Measurements from ENCODE around the gene GRK2. TPM values are rescaled to one million over a fixed set of nuclear protein-coding genes. Genes with fewer than 3 reads are reported as not detected.

The GRK2 gene
- total and polyA plus RNA-seq, 2 of the 13 experiments (the other 11 are each of a cell fraction or from before 2014, with no cell fraction given): 31.3 to 42.4 TPM

DNA sequence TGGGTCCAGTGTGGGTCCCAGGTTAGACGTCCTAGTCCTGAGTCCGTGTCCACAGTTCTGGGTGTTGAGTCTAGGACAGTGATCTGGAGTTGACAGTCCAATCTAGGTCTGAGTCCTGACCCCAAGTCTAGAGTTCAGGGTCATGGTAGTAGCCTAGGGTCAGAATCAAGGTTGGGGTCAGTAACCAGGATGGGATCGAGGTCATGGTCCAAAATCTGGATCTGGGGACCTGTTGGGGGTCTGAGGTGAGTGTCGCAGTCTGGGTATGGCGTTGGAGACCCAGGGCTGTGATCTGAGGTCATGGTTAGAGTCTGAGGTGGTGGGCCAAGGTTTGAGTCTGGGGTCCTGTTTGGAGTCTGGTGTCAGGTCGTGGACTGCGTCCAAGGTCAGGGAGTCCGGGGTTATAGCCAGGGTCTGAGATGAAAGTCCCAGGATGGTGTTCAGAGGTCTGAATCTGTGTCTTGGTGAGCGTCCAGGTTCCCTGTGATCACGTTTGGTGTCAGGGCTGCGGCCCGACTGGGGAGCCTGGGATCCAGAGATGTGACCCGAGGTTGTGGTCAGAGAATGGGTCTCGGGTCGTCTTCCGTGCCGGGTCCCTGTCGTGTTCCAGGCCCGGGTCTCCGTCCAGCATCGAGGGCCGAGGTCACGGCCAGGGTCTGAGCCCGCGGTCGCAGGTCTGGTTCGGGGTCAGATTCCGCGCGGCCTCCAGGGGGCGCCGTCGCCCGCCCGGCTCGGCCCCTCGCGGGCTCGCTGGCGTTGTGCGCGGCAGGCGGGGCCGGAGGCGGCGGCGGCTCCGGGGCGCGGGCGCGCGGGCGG is 432 bp upstream of the GRK2 start (continued):
- TF ChIP-seq PAXIP1 (CRISPR knock-in tag; conservative IDR thresholded peaks at IDR 0.05) (0 out of 2 replicates have a peak, but pooled peaks have one; percentile 19), SP4 (CRISPR knock-in tag; IDR thresholded peaks at IDR 0.05) (no peak; the same call in 1 of the 2 replicates), SALL2 (CRISPR knock-in tag; IDR thresholded peaks at IDR 0.05) (0 out of 2 replicates have a peak, but pooled peaks have one; percentile 44), ETV5 (CRISPR knock-in tag; IDR thresholded peaks at IDR 0.05; ENCODE audit: borderline replicate concordance) (peak; percentile 29; the same call in 1 of the 2 replicates), ZFX (CRISPR knock-in tag; IDR thresholded peaks at IDR 0.05; ENCODE audit: low read depth) (peak; percentile 61), SMAD9 (CRISPR knock-in tag; IDR thresholded peaks at IDR 0.05) (no peak), KDM2A (CRISPR knock-in tag; IDR thresholded peaks at IDR 0.05; ENCODE audit: borderline replicate concordance, low read depth) (peak; percentile 59; the same call in 1 of the 2 replicates), GATAD2A (CRISPR knock-in tag; IDR thresholded peaks at IDR 0.05) (0 out of 2 replicates have a peak, but pooled peaks have one; percentile 25), SIN3A (IDR thresholded peaks at IDR 0.05; ENCODE audit: borderline replicate concordance, low read depth, low read length) (no peak), PHF8 (CRISPR knock-in tag; IDR thresholded peaks at IDR 0.05) (no peak), ZSCAN21 (CRISPR knock-in tag; IDR thresholded peaks at IDR 0.05; ENCODE audit: borderline replicate concordance) (peak; percentile 59; the same call in 1 of the 2 replicates), HOXA3 (CRISPR knock-in tag; IDR thresholded peaks at IDR 0.05) (peak; percentile 50; the same call in 1 of the 2 replicates), ZNF777 (CRISPR knock-in tag; IDR thresholded peaks at IDR 0.05) (peak; percentile 72; the same call in 1 of the 2 replicates), NCOR1 (IDR thresholded peaks at IDR 0.05; ENCODE audit: borderline replicate concordance, low read length) (0 out of 2 replicates have a peak, but pooled peaks have one; percentile 28), MAZ (IDR thresholded peaks at IDR 0.05; ENCODE audit: borderline replicate concordance, low read depth, low read length) (no peak), MAZ (CRISPR knock-in tag; IDR thresholded peaks at IDR 0.05; ENCODE audit: low read depth) (peak; percentile 50; the same call in 1 of the 2 replicates), ZNF329 (CRISPR knock-in tag; IDR thresholded peaks at IDR 0.05; ENCODE audit: low read depth) (0 out of 2 replicates have a peak, but pooled peaks have one; percentile 19), ZNF598 (CRISPR knock-in tag; IDR thresholded peaks at IDR 0.05; ENCODE audit: borderline replicate concordance) (0 out of 2 replicates have a peak, but pooled peaks have one; percentile 56), ZFP36L1 (CRISPR knock-in tag; IDR thresholded peaks at IDR 0.05) (no peak), HDAC6 (IDR thresholded peaks at IDR 0.05; ENCODE audit: low read depth, low read length) (no peak)
- TF ChIP-seq, protein P1, sequence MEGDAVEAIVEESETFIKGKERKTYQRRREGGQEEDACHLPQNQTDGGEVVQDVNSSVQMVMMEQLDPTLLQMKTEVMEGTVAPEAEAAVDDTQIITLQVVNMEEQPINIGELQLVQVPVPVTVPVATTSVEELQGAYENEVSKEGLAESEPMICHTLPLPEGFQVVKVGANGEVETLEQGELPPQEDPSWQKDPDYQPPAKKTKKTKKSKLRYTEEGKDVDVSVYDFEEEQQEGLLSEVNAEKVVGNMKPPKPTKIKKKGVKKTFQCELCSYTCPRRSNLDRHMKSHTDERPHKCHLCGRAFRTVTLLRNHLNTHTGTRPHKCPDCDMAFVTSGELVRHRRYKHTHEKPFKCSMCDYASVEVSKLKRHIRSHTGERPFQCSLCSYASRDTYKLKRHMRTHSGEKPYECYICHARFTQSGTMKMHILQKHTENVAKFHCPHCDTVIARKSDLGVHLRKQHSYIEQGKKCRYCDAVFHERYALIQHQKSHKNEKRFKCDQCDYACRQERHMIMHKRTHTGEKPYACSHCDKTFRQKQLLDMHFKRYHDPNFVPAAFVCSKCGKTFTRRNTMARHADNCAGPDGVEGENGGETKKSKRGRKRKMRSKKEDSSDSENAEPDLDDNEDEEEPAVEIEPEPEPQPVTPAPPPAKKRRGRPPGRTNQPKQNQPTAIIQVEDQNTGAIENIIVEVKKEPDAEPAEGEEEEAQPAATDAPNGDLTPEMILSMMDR (CRISPR knock-in tag; IDR thresholded peaks at IDR 0.05): peak; percentile 83
- TF ChIP-seq, protein P2, sequence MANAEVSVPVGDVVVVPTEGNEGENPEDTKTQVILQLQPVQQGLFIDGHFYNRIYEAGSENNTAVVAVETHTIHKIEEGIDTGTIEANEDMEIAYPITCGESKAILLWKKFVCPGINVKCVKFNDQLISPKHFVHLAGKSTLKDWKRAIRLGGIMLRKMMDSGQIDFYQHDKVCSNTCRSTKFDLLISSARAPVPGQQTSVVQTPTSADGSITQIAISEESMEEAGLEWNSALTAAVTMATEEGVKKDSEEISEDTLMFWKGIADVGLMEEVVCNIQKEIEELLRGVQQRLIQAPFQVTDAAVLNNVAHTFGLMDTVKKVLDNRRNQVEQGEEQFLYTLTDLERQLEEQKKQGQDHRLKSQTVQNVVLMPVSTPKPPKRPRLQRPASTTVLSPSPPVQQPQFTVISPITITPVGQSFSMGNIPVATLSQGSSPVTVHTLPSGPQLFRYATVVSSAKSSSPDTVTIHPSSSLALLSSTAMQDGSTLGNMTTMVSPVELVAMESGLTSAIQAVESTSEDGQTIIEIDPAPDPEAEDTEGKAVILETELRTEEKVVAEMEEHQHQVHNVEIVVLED (CRISPR knock-in tag; IDR thresholded peaks at IDR 0.05; ENCODE audit: borderline replicate concordance): 0 out of 2 replicates have a peak, but pooled peaks have one; percentile 49

All from HepG2 (cell line).